Adipocyte (in vitro differentiated cells): ENCODE data around the gene AGRN.

Experiments used
- DNase-seq: peaks from one replicate; pipeline ENCODE4 v3.0.0-alpha.2; 2015; ENCODE audit warnings: low read depth
- H3K27me3 ChIP-seq: replicated peaks from 2 replicates; pipeline ENCODE4 v1.7.0; 2013; ENCODE audit warnings: mild to moderate bottlenecking, low read length, moderate library complexity; ENCODE audit not compliant: control insufficient read depth, insufficient read depth
- H3K36me3 ChIP-seq: 2 replicates; pipeline ENCODE4 v1.7.0; 2013; ENCODE audit warnings: low read length, mild to moderate bottlenecking, moderate library complexity; ENCODE audit not compliant: control insufficient read depth, insufficient read depth, severe bottlenecking
- H3K4me1 ChIP-seq: 2 replicates; pipeline ENCODE4 v1.7.0; 2013; ENCODE audit warnings: mild to moderate bottlenecking, low read length, moderate library complexity; ENCODE audit not compliant: control insufficient read depth, insufficient read depth
- H3K4me3 ChIP-seq: 2 replicates; pipeline ENCODE4 v1.7.0; 2013; ENCODE audit warnings: mild to moderate bottlenecking, low read length, moderate library complexity
- H3K9ac ChIP-seq: 2 replicates; pipeline ENCODE4 v1.7.0; 2013; ENCODE audit warnings: mild to moderate bottlenecking, low read length, moderate library complexity
- H3K9me3 ChIP-seq: 2 replicates; pipeline ENCODE4 v1.7.0; 2013; ENCODE audit warnings: mild to moderate bottlenecking, low read length, moderate library complexity; ENCODE audit not compliant: control insufficient read depth

The AGRN gene

GRCh38 chr1:1044455-1045078 is 24.6 kb downstream of the AGRN start:
- no peak overlapping the region for H3K9ac ChIP-seq
- H3K36me3 ChIP-seq: no peaks in the 10 kb centered on the region
- no peaks in the 10 kb centered on the region for H3K9me3 ChIP-seq
- no peak for DNase-seq
- peaks cover 4% of the 10 kb centered on the region for H3K4me1 ChIP-seq
- H3K4me3 ChIP-seq: no peak overlapping the region
- H3K27me3 ChIP-seq: peaks cover 8% of the 10 kb centered on the region

DNA sequence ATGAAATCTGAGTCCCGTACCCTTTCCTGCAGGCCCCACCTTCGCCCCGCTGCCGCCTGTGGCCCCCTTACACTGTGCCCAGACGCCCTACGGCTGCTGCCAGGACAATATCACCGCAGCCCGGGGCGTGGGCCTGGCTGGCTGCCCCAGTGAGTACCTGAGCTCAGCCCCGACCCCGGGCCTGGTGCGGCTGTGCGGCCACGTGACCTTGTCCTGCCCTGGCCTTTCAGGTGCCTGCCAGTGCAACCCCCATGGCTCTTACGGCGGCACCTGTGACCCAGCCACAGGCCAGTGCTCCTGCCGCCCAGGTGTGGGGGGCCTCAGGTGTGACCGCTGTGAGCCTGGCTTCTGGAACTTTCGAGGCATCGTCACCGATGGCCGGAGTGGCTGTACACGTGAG is 25.2 kb downstream of the AGRN start:
- Histone ChIP-seq H3K9ac (no peak overlapping the region), H3K4me1 (peaks cover 2% of the 10 kb centered on the region), H3K36me3 (no peaks in the 10 kb centered on the region)

GRCh38 chr1:1046243-1046642 is 26.3 kb downstream of the AGRN start:
- no peaks in the 10 kb centered on the region for H3K4me1 ChIP-seq
- H3K27me3 ChIP-seq: no peaks in the 10 kb centered on the region
- H3K9ac ChIP-seq: no peak overlapping the region
- no peak overlapping the region for H3K4me3 ChIP-seq
- H3K9me3 ChIP-seq: no peaks in the 10 kb centered on the region
- no peaks in the 10 kb centered on the region for H3K36me3 ChIP-seq
- no peak for DNase-seq

More for the DNA sequence above, 25.2 kb downstream of the AGRN start:
- Histone ChIP-seq H3K9me3 (no peaks in the 10 kb centered on the region), H3K4me3 (no peak overlapping the region), H3K27me3 (peaks cover 4% of the 10 kb centered on the region)
- no peak for DNase-seq

DNA sequence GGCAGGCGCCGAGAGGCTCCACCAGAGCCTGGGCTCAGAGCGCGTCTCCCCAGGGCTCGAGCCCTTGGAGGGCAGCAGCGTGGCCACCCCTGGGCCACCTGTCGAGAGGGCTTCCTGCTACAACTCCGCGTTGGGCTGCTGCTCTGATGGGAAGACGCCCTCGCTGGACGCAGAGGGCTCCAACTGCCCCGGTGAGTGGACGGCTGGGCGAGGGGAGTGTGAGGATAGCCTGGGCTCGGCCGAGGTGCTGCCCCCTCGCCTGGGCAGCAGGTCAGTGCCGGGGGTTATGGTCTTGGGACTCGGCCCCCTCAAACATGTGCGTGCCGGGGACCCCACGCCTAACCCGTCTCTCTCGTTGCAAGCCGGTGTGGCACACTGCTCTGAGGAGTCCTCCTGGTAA is 26.8 kb downstream of the AGRN start:
- DNase-seq: no peak
- no peaks in the 10 kb centered on the region for H3K9me3 ChIP-seq
- no peak overlapping the region for H3K4me3 ChIP-seq
- no peaks in the 10 kb centered on the region for H3K27me3 ChIP-seq
- no peaks in the 10 kb centered on the region for H3K4me1 ChIP-seq
- H3K36me3 ChIP-seq: no peaks in the 10 kb centered on the region
- no peak overlapping the region for H3K9ac ChIP-seq

DNA sequence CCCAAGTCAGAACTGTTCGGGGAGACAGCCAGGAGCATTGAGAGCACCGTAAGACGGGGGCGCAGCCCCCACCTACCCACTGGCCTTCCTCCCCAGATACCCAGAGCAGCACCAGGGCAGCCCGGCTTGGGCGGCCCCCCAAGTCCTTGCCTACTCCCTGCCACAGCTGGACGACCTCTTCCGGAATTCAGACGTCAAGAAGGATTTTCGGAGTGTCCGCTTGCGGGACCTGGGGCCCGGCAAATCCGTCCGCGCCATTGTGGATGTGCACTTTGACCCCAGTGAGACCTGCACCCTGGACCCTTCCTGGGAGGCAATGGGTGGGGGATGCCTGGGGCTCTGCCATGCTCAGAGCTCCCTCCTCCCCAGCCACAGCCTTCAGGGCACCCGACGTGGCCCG is 27.5 kb downstream of the AGRN start:
- DNase-seq: no peak
- Histone ChIP-seq H3K9me3 (no peaks in the 10 kb centered on the region), H3K4me1 (no peaks in the 10 kb centered on the region), H3K4me3 (no peak overlapping the region), H3K27me3 (no peaks in the 10 kb centered on the region), H3K9ac (no peak overlapping the region), H3K36me3 (no peaks in the 10 kb centered on the region)

DNA sequence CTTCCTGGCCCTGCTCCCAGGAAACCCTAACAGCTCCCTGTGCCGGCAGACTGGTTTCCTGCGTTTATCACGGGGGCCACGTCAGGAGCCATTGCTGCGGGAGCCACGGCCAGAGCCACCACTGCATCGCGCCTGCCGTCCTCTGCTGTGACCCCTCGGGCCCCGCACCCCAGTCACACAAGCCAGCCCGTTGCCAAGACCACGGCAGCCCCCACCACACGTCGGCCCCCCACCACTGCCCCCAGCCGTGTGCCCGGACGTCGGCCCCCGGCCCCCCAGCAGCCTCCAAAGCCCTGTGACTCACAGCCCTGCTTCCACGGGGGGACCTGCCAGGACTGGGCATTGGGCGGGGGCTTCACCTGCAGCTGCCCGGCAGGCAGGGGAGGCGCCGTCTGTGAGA is 28.0 kb downstream of the AGRN start:
- Histone ChIP-seq H3K9ac (no peak overlapping the region), H3K4me3 (no peak overlapping the region), H3K27me3 (no peaks in the 10 kb centered on the region), H3K4me1 (no peaks in the 10 kb centered on the region), H3K36me3 (no peaks in the 10 kb centered on the region), H3K9me3 (no peaks in the 10 kb centered on the region)
- no peak for DNase-seq

- Histone ChIP-seq H3K36me3 (no peaks in the 10 kb centered on the region), H3K4me3 (no peak overlapping the region), H3K4me1 (no peaks in the 10 kb centered on the region), H3K27me3 (no peaks in the 10 kb centered on the region), H3K9me3 (no peaks in the 10 kb centered on the region), H3K9ac (no peak overlapping the region)
- no peak for DNase-seq
These were observed 28.8 kb downstream of the AGRN start for GRCh38 chr1:1048765-1049164.

DNA sequence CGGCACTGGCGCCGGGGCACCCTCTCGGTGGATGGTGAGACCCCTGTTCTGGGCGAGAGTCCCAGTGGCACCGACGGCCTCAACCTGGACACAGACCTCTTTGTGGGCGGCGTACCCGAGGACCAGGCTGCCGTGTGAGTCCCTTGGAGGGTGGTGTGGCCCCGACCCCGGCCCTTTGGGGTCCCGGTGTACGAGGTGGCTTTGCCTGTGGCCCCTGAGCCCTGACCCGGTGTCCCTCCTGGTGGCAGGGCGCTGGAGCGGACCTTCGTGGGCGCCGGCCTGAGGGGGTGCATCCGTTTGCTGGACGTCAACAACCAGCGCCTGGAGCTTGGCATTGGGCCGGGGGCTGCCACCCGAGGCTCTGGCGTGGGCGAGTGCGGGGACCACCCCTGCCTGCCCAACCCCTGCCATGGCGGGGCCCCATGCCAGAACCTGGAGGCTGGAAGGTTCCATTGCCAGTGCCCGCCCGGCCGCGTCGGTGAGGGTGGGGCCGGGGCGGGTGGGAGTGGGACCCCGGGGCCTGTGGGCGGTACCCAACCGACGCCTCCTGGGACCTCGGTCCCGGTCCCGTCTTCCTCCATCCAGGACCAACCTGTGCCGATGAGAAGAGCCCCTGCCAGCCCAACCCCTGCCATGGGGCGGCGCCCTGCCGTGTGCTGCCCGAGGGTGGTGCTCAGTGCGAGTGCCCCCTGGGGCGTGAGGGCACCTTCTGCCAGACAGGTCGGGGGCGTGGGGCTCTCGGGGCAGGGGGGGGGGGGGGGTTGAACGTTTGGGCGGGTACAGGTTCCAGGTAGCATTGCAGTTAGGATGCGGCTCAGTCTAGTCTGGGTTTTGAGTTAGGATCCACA is 29.6 kb downstream of the AGRN start:
- no peak for DNase-seq
- Histone ChIP-seq H3K9me3 (no peaks in the 10 kb centered on the region), H3K4me3 (no peak overlapping the region), H3K4me1 (no peaks in the 10 kb centered on the region), H3K36me3 (no peaks in the 10 kb centered on the region), H3K27me3 (no peaks in the 10 kb centered on the region), H3K9ac (no peak overlapping the region)

- no peak for DNase-seq
- Histone ChIP-seq H3K4me3 (no peak overlapping the region), H3K4me1 (no peaks in the 10 kb centered on the region), H3K27me3 (no peaks in the 10 kb centered on the region), H3K9ac (no peak overlapping the region), H3K9me3 (no peaks in the 10 kb centered on the region), H3K36me3 (no peaks in the 10 kb centered on the region)
These were observed 30.7 kb downstream of the AGRN start for GRCh38 chr1:1050577-1051052.

GRCh38 chr1:1051127-1051810 is 31.3 kb downstream of the AGRN start:
- Histone ChIP-seq H3K4me3 (no peak overlapping the region), H3K9ac (no peak overlapping the region), H3K9me3 (no peaks in the 10 kb centered on the region), H3K4me1 (no peaks in the 10 kb centered on the region), H3K36me3 (no peaks in the 10 kb centered on the region), H3K27me3 (no peaks in the 10 kb centered on the region)
- no peak for DNase-seq
